Endothelial cell of hepatic sinusoid (primary cell): Measurements from ENCODE around the gene OCA2.
"Not testable (repeated sequence)": the region's sequence is repeated elsewhere in the genome, so short reads cannot be mapped to it uniquely, and the experiment has no call there.

ENCODE experiments used
- in situ Hi-C: cut with HindIII; loops from 2 replicates; pipeline ENCODE4 v1.10.0; 2017; ENCODE audit warnings: low sequenced_read_pairs

Gene OCA2

DNA sequence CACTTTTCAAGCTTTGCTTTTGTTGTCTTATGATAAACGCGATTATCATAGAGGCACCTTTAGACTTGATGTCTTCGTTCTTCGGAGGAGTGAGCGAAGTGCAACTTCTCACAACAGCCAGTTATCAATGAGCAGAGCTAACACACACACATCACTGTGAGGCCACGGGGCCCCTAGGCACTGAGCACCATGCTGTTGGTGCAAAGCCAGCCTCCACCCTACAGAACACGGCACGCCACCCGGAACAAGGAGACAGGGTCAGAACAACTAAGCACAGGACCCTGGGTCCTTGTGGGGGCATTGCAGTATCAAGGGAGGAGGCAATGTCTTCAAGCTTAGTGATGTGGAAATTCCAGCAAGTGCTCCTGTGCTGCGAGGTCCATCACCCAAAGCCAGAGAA lies 244.5 kb downstream of the OCA2 start:
- in situ Hi-C loops: no loop called here

DNA sequence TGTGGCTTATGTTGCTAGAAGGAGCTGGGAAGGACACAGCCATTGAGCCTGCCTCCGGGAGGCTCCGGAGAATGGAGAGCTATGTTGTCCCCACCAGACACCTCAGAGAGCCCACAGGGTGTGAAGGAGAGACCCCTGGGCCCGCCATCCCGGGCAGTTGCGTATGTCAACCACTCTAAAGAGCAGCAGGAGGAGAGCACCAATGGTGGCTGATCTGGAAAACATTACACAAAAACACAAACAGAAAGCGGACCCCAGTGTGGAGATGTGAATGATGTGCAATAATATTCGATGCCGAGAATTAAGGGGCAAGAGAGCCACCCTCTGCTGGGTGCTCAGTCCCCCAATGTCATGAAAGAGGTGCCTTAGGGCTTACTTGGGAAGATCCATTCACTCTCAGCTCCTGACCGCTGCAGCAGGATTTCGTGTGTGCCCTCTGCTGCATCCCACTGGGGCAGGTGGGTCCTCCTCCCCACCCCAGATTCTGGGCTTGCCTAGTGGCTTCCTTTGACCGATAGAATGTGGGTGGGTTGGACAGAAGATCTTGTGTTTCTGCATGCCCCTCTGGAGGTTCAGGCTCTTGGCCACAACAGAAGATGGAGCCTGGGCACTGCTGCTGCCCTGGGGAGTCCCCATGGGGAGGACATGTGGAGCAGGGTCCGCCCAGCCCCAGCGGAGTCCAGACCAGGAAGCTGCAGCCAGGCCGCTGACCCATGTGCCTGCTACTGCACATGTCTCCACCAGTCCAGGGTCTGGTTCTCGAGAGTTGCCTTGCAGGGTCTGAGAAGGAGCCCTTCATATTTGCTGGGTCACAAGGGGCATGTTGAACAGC lies 245.3 kb downstream of the OCA2 start:
- in situ Hi-C loops: no loop called here

DNA sequence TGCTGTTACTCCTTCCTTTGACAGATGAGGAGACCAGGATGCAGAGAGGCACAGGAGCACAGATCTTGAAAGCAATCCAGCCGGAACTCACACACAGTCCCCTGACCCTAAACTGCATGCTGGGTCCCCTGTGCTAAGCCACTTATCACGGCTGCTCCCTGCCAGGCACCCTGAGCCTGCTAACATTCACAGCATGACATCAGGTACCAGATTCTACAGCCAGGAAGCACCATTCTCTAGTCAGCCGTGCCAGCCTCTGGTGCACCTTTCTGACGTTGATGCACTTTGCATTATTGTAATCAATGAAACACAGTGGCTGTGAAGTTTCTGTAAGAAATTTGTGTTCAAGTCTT lies 247.3 kb downstream of the OCA2 start:
- in situ Hi-C loops: no loop called here

DNA sequence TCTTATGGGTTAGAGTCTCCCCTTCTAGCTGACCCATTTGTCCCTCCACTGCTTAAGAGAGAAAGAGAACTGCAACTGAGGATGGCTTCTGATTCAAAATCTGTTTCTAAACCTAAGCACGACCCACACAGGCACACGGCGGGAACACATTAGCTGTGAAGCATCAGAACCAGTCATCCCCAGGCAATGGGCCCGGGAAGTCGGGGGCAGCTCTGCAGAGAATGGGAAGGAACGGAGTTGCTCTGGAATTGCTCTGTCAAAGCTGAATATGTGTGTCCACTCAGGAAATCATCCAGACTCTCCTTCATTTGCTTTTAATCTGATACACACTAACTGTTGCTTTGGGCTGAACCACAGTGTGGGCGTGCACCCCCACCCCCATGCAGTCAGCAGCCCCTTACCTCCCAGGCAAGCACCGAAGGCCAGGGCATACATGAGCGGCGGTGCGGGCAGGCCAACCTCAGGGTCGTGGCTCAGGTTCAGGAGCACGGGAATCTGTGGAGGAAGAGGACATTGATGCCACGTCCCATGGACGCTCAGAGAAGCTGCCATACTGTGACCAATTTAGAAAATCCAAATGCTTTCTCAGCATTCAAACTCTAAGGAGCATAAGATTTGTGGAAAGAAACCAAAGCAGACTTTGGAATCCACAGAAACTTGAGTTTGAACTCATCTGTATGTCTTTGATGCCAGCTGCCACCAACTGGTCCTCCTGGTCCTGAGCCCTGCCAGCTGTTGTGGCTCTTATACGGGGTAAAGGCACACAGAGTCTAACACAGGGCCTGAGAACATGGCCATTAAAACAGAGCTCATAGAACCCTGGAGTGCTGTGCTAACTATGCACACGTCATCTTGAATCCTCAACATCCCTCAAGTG lies 247.9 kb downstream of the OCA2 start:
- in situ Hi-C loops: no loop called here

DNA sequence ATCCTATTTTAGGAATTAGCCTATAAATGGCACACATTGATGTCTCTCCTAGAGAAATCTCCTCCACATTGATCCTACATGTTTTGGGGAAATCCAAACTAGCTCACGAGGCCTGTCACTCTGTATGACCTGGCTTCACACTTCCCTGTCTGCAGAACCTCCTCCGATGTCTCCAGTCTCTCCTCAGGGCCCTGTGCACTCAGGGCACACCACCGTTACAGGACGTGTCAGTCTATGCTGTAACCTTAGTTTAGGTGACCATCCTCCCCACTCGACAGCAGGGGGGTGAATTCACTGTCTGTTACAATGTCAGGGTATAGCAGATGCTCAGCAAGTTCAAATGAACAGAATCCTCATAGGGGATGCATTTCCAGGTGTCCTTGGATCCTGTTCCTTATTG lies 249.1 kb downstream of the OCA2 start:
- in situ Hi-C loops: no loop called here

DNA sequence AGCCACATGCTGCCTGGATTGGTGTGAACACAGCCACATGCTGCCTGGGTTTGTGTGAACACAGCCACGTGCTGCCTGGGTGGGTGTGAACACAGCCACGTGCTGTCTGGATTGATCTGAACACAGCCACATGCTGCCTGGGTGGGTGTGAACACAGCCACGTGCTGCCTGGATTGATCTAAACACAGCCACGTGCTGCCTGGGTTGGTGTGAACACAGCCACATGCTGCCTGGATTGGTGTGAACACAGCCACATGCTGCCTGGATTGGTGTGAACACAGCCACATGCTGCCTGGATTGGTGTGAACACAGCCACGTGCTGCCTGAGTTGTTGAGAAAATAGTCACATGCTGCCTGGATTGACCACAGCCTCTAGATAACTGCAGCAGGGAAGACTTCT lies 250.2 kb downstream of the OCA2 start:
- in situ Hi-C loops: not testable (repeated sequence)

DNA sequence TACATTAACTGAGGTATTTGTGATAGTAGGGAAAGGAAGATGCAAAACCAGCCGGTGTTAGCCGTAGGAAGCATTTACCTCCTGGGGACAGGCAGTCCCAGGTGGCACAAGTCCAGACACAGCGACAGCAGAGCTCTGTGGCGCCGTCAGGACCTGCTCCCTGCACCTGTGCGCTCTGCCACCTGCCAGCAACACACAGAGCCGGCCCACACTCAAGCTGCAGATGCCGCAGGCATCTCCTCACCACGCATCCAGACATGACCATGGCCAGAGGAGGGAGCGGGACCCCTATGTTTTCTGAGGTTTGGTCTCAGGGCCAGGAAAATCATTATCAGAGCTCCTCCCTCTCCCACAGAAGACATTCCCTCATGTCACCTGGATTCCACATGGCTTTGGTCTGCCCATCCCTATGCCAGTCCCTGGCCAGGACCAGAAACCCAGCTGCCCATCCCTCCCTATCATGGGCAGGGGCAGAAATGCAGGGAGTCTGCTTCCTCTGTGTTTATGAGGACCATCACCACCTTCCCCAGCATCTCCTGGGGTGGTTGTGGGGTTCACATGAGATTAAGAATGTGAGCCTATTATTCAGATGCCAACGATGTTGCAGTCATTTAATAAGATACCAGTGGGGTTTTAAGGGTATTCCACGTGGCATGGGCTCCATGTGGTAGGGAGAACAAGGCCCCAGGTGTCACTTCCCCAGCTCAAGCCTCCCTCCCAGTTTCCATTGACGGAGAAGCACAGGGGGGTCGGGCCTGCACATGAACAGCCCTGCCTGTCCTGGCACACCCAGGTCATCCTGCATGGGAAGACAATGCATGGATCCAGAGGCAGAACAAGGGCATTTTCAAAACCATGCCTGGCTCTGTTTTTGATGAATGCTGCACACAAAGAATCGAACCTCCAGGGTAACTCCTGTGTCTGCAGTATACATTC lies 251.1 kb downstream of the OCA2 start:
- in situ Hi-C loops: no loop called here

DNA sequence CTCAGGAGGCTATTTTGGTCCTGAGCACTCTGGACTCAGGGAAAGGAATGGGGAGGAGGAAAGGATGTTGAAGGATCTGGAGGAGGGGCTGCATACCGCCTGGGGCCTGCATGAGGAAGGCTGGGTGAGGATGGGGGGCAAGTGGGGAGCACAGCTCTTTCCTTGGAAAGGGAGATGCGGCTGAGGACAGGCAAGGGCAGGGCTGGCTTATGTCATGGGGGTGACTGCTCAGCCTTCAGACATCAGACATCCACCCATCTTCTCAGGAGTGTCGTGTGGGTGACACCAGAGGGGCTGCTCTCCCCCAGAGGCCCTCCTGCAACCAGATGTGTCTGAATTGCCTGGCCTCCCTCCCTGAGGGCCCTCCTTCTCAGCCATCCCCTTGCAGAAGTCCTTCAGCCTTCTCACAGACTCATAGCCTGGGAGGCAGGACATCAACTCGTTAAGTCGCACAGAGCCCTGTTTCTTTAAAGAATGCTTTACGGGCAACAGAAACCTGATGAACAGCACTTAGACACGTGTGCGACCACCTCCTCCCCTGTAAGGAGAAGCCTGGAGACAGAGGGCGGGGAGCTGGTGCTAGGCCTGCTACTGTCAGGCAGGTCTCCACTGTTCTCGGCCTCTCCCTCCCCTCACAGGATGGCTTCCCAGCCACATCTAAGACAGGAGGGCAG lies 252.3 kb downstream of the OCA2 start:
- in situ Hi-C loops: no loop called here

DNA sequence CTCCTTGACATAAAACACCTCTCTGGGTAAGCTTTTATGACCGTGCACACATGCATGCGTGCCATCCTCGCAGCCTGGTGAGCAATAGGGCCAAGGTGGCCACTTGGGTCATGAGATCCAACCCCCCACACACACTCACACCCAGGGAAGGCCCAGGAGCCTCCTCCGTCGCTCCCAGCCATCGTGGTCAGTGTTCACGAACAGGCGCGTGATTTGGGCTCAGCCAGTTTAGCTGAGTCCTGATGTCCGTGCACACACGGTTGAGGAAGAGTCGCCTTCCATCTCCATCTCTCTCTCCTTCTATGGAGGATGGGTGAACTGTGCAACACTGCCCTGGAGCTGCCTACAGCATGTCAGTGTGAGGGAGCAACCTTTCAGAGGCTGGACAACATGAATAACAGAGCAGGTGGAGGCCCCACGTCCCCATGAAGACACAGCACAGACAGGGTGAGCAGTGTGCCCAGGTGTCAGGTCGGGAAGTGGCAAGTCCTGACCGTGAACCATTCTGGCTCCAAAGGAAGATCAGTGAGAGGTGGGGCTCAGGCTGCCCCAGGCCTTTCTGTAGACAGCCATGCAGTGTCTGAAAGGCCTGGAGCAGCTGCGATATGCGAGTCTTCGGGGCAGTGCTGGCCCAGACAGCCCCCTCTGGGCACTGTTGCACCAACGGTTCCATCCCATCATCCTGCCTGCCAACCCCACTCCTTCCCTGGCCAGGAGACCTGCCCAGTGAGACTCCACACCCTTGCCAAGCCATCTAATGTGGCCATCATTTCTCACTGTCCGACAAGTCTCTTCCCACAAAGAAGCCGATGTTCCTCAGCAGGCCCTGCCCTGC lies 253.4 kb downstream of the OCA2 start:
- in situ Hi-C loops: no loop called here

DNA sequence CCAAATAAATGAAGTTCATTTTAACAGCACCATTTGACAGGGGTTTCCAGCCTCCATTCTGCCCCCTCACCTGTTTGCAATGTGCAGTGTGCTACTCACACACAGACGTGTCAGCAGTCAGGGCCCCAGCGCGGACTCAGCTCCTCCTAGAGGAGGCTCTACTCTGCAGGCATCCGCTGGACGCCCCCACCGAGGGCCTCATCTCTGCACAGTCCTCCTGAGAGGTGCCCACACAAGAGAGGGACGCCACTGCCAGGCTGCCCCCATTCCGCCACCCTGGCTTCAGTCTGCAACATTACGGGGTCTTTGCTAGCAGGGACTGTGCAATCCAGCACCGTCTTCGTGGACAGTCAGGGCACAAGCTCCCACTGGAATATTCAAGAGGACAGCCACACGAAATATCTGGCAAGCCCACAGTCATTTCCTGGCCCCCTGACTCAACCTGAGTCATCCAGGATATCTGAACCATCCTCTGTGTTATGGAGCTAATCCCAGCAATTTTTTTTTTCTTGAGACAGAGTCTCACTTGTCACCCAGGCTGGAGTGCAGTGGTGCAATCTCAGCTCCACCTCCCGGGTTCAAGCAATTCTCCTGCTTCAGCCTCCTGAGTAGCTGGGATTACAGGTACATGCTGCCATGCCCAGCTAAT lies 255.0 kb downstream of the OCA2 start:
- in situ Hi-C loops: no loop called here

DNA sequence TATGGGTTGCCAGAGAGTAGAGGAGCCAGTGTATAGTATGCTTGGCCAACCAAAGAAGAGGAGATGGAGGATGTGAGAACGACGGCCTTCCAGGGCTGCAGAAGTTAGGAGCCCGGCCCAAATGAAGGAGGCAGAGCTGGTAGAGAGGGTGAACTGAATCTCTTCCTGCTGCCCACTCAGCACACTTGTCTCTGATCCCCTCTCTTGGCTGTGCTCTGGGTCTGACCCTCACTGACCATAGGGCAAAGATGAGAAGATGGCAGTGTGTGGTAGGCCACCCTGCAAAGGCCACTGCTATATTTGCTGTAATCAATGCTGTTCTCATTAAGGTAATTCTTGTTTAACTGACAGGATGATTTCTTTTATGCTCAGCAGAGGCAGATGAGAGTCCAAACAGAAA lies 256.0 kb downstream of the OCA2 start:
- in situ Hi-C loops: no loop called here

DNA sequence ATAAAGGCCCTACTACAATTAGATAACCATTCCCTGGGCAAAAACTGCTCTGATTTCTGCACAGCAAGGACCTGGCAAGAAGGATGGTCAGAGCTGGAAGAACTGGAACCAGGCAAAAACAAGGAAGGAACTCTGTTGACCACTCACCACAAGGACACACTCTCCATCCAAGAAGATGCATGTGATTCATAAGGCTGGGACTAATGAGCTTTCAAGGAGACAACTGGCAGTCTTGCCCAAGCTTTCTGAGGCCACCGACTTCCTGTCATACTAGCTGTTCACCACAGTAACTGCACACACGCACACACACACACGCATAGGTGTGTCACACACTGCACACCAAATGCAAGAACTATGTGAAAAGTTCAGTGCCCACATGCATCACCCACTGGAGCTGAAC lies 256.6 kb downstream of the OCA2 start:
- in situ Hi-C loops: no loop called here

DNA sequence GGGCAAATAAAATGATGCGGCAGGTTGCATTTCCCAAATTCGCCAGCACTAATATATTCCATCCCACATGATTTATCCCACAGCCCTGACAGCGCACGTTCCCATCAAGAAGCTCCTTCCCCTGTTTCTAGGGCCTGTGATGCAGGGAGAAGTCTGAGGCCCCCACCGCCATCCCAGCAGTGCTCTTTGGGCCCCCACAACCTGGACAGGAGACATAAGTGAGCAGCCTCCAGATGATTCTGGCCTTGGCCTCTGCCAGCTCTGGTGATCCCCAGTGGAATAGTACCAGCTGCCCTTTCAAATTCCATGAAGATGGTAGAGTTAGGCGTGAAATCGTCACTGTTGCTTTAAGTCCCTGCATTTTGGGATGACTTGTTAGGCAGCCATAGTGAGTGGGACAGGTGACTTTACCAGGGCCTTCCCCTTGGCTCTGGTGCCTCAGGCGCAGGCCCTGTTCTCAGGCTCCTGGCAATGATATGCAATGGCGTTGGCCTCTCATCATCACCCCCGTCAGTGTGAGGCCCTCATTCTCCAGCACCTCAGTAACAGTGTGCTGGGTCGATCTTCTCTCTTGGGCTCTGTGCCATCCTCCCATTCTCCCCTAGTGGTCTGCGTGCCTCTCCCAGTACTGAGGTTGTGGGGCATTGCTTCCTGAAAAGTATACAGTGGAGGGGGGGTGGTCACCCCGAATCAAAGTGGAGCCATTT lies 263.7 kb downstream of the OCA2 start:
- in situ Hi-C loops: no loop called here

DNA sequence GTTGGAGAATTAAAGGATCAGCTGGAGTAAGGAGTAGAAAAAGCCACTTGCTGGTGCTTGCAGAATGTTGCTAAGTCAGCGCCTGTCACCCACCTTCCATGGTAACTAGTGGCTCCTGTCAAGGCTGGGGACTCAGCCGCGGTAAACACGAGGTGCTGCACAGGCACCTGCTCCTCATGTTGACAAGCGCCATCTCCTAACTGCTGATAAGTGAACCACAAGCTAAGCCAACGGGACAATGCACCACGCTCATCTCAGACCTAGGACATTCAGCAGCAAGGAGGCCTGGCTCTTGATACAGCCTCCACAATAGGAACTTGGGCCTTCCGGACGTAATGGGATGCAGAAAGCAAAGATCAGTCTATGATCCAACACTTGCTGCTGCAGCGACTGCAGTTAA lies 264.4 kb downstream of the OCA2 start:
- in situ Hi-C loops: no loop called here

DNA sequence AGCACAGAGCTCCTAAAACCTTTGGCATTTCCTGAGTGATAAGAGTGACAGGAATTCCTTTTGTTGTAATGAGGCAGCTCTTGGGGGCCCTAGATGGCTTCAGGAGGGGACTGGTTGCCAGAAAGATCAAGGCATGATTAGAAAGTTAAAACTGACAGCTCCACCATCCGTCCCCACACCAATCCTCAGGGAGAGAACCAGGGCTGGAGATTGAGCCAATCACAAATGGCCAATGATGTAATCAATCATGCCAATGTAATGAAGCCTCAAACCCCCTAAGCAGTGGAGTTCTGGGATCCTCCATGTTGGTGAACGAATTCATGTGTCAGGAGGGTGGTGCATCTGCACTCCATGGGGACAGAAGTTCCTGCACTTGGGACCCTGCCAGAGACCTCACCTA lies 265.1 kb downstream of the OCA2 start:
- in situ Hi-C loops: no loop called here

DNA sequence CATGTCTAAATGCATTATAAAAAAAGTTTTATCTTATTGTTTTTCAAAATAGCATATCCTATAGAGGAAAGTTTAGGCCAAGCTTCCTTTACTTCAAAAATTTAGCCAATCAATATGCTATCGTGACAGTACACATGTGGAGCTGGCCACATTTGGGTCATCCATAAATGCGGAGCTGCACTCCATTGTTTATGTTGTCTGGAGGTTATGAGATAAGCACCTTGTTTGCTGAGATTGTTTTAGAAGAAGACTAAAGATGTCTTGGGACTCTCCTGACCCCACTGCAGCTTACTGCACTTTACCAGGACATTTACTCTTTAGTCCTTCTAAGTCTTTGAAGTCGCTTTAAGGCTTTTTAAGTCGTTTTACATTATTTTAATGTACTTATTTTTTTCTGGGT lies 265.9 kb downstream of the OCA2 start:
- in situ Hi-C loops: no loop called here

DNA sequence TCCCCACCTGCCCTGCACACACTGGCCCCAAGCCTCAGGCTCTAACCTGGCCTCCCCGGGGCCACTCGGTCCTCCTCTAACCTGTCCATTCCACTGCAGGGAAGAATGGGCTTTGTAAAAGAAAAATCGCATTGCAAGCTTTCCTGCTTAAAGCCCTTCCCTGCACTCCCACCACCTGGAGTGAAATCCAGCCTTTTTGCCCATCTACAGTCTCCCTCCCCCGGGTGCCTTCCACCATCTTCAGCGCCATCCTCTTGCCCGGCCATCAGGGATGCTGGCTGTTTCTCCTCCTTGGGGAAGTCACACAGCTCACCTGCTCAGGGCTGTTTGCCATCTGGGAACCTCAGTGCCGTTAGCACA lies 266.9 kb downstream of the OCA2 start:
- in situ Hi-C loops: no loop called here

DNA sequence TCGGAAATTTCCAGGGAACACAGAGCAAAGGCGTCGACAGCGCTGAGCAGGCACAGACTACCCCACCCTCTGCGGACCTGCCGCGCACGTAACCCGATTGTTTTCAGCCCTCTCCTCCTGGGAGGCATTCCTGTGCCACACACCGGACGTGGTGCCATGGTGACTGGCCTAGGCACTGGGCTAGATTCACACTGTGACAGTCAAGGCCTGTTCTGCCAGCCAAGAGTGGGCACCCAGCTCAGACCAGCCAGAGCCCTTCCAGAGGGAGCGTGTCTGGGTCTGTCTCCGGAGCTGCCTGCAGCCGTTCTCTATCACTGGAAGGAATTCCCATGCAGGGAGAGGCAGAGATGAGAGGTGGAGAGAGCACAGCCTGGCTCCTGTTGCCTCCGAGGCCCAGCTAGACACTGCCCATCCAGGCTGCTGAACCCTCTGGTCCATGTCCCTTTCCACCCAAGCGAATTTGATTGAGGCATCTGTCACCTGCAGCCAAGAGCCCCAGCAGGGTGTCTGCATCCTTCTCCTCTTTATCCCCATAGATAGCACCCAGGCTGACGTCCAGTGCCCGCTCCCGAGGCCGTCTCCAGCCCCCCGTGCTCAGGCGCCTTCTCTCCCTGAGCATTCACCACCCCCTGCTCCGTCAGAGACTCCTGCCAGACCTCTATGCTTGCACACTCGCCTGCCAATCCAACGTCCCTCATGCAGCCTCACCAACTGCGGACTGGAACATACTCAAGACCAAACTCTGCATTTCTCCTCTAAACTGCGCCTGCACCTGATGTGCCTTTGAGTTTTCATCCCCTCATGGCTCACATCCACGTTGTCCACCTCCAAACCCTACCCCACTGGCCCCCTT lies 267.5 kb downstream of the OCA2 start:
- in situ Hi-C loops: no loop called here
